Keratinocyte (primary cell): Measurements from ENCODE around the gene OIT3.

Source experiments
- EZH2 ChIP-seq: IDR thresholded peaks from one replicate; pipeline ENCODE4 v1.6.1; 2012; ENCODE audit warnings: inconsistent platforms, mild to moderate bottlenecking, low read length, moderate library complexity
- TF ChIP-seq, protein P1 (sequence below), 3 experiments: IDR thresholded peaks in 1 of 3; conservative IDR thresholded peaks in 1 of 3; optimal IDR thresholded peaks in 1 of 3; 2 replicates in 2 of 3; 3 replicates in 1 of 3; pipeline versions ENCODE3 to v1.5.1; 2011; ENCODE audit warnings: low read length in 3 of 3, mild to moderate bottlenecking in 3 of 3, moderate library complexity in 2 of 3, control low read depth in 1 of 3, inconsistent platforms in 1 of 3; ENCODE audit not compliant: insufficient read depth in 2 of 3; ENCODE audit errors: extremely low read depth in 1 of 3

DNA sequence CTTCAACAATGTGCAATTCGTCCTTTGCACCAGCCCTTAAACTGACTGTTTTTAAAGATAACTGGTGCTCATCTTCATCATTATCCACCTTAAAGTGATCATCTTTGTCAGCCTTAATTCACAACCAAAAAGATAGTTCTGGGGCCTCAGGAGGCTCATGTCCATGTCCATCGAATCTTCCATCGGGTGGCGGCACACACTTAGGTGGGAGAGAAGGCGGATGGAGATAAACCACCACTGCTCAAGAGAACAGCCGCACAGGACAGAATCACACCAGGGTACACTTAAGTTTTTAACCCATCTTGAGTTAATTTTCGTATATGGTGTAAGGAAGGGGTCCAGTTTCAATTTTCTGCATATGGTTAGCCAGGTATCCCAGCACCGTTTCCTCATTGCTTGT, 24.8 kb downstream of the OIT3 start:
- TF ChIP-seq, protein P1, sequence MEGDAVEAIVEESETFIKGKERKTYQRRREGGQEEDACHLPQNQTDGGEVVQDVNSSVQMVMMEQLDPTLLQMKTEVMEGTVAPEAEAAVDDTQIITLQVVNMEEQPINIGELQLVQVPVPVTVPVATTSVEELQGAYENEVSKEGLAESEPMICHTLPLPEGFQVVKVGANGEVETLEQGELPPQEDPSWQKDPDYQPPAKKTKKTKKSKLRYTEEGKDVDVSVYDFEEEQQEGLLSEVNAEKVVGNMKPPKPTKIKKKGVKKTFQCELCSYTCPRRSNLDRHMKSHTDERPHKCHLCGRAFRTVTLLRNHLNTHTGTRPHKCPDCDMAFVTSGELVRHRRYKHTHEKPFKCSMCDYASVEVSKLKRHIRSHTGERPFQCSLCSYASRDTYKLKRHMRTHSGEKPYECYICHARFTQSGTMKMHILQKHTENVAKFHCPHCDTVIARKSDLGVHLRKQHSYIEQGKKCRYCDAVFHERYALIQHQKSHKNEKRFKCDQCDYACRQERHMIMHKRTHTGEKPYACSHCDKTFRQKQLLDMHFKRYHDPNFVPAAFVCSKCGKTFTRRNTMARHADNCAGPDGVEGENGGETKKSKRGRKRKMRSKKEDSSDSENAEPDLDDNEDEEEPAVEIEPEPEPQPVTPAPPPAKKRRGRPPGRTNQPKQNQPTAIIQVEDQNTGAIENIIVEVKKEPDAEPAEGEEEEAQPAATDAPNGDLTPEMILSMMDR (optimal IDR thresholded peaks at IDR 0.05 in 1 of 3, IDR thresholded peaks at IDR 0.05 in 1 of 3, conservative IDR thresholded peaks at IDR 0.05 in 1 of 3; ENCODE audit: extremely low read depth in 1 of 3, insufficient read depth in 2 of 3, low read length in 3 of 3): no peak
- no peak for TF ChIP-seq EZH2
